Activated effector memory CD4-positive, alpha-beta T cell treated with Interleukin-2 at 50 U/mL for 16 hours (primary cell): ENCODE data around the gene MYZAP.
"Not testable (repeated sequence)": the region's sequence is repeated elsewhere in the genome, so short reads cannot be mapped to it uniquely, and the experiment has no call there.

Experiments used
- DNase-seq: peaks from one replicate; pipeline ENCODE4 v3.0.0-alpha.2; 2020

MYZAP gene

DNA sequence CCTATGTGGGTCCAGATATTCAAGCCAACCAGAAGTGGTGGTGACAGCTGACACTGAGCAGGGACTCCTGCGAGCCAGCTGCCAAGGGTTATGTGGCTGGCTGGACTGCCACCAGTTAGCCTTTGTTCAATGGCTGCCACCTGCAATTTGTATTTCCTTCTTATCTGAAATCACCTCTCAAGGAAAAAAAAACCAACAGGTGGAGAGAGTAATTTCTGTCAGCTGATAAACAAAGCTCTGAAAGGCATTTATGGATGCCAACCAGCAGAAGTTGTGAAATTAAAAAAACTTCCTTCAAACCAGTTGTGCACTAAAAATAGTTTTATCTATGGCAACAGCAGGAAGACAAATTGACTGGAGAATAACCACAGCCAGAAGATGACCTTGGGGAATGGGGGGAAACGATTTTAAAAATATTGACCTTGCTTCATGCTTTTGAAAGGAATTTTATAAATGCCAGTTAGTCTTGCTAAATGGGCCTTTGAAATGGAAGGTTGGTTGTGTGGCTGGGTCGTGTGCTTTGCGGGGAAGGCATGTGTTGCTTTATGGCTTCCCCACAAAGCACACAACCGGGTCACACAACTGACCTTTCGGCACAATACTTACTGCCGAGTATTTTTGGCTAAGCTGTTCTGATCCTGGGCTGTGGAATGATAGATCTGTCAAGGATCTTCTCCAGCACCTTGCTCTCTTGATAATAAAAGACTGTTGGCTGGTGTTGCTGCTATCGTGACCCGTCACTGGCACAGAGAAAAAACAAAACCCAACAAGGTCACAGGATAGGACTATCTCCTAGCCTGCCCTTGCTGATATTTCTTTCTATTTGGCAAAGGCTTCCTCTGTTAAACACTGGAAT, 3.5 kb downstream of the MYZAP start:
- DNase-seq, result no peak

DNA sequence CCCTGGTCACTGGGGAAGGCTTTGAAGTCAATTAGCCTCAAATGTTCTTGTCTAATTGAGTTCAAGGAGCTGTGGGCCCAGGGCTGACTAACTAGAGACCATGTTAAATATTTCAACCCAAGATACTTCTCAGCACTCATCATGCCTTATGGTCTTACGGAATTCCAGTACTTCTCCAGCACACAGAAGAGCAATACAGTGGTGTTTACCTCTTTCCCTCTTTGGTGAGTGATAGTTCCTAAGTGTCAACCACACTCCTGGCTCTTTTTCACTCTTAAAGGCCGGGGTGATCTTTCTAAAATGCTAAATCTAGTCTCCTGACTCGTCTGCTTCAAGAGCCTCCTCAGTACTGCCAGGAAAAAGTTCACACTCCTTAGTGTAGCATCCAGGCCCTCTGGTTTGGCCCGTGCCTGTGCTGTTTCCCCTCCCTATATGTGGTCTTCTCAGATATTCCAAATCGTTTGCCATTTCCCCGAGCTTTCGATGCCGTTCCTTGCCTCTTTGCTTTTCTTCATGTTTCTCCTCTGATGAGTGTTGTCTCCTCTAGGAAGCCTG, 4.7 kb downstream of the MYZAP start:
- no peak for DNase-seq

DNA sequence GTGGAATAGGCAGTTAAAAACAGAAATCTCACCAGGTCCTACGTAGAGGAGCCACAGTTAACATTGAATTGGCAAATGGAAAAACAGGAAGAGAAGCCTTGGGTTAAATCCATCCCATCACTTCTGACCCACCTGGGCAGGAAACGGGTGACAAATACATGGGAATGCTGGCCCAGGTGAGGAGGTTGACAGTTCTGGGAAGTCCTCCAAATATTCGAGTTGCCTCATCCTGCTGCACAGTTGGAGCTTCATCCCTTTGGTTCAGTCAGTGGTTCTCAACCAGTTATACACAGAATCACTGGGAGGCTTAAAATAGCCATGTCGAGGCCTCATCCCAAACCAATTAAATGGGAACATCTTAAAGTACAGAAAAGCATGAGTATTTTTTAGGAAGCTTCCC, 5.3 kb downstream of the MYZAP start:
- DNase-seq, result no peak

DNA sequence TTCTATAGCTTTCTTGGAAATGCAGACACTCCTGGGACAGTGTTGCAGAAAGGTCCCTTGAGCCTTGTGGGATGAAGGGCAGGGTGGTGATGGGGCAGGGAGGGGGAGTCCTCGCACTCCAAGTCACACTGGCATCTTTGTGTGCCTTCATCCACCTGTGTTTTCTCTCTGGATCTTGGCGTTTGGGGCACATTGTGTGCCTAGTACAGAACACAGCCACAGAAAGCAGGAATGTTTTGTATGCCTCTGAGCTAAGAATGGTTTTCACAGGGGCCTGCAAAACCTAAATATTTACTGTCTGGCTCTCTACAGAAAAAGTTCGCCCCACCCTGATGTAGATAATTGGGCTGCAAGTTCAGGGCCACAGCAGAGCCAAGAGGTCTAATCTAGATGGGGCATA, 5.7 kb downstream of the MYZAP start:
- DNase-seq, result no peak

DNA sequence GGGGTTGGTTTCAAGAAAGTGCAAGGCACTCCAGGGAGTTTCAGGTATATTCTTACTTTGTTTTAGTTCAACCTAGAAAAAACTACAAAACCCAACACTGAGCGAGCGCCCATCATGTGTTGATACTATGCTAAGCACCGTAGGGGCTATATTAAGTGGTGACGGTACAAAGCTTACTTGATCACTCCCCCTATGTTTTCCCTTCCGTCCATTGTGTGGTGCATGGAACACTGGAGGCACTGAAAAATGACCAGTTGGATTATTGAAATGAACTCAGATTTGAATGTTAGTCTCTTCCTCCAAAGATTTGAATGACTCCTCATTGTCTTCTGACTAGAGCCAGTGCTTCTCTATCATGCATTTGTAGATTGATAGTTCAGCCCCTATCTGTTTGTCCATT, 6.6 kb downstream of the MYZAP start:
- DNase-seq, result no peak

DNA sequence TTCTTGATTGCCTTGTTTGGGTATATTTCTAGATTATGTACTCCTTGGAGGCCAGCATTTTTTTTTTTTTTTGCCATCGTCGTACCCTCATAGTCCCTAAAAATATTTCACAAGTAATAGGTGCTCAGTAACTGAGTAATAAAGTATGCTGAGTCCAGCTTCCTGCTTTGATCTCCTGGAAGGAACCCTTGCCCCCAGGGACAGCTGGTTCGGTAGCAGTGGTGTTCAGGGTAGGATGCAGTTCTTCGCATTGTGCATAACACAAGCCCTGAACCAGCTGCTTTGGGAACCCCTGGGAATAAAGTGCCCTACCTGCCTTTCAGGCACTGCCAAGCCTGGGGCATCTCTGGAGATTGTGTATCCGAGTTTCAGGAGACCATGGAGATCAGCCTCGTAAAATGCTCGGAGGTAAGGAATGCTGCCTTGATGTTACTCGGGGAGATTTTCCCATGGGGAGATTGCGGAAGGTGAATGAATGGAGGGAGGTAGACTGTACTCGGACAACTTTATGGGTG, 7.6 kb downstream of the MYZAP start:
- no peak for DNase-seq

DNA sequence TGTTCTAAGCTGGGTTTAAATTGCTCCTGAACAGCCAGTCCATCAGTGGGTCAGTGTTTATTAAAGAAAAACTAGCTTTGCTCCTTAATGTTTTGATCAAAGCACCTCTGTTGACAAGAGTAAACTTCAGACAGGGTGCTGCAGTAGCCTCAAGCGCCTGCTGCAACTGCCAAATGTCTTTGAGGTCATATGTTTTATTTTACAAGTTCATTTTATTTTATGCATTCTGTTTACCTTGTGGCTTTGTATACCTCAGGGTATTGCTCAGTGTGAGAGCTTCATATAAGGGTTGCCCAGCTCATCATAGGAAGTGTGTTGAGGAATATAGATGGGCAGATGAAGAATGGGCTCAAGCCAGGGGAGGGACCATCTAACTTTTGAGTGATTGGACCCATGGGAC, 8.5 kb downstream of the MYZAP start:
- DNase-seq, result no peak

DNA sequence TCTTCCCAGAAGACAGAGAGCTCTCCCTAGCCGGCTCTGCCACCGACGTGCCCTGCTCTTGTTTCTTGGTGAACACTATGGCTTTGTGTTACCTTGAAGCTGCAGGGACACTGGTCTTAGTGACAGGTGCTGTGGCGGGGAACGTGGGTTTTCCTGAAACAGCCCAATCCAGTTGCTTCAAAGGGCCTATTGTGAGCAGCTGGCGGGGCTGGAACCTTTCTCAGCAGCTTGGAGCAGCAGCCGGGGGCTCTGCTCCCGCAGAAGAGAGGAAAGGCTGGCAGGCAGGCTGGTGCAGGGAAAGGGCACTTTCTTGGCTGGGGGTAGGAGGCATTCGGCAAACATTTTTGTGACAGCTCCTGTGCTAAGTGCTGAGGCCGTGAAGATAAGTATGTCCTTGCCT, 12.8 kb downstream of the MYZAP start:
- no peak for DNase-seq

DNA sequence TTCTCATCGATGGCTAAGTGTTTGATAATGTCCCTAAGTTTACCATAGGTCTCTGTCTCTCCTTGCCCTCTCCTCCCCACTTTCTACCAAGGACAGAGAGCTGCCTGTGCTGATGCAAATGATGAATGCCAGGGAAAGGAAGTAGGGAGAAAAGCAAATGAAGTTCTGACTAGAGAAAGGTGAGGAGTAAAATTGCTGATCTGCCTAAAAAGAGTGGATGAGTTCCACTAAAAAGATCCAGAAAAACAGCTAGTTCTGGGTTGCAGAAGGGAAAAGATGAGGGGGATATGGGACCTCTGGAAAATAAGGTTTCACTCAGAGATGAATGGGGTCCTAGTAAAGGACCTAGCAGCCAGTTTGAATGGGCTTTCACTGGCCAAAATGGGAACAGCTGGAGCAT, 13.8 kb downstream of the MYZAP start:
- no peak for DNase-seq

DNA sequence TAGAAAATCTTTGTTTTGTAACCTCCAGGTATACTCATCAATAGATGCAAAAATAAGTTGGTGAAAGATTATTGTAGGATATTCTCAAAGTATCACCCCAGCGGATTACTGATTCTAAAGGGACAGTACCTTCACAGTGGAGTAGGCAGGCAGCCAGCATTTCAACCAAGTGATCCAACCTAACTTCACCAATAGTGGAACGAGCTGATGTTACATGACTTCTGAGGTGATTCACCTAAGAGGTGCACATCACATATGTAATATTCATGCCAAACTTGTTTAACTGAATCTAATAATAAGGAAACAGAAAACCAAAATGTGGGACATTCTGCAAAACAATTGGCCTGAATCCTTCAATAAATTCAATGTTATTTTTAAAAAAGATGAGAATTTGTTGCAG, 14.3 kb downstream of the MYZAP start:
- no peak for DNase-seq

DNA sequence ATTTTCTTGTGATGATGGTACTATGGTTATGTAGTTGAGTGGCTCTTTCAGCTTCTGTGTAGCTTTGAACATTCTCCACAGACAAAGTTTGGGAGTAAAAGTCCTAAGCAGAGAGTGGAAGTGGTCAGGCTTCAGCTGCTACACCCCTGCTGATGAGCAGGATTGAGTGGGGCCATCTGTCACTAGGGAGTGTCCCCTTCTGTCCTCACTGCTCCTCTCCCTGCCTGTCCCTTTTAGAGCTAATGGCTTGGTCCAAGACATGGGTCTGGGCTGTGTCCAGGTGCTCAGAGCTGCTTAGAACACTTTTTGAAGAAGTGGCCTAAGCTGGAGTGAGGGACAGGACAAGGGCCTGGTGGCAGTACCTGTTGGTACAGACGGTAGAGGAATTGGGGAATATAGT, 15.1 kb downstream of the MYZAP start:
- DNase-seq, result no peak

DNA sequence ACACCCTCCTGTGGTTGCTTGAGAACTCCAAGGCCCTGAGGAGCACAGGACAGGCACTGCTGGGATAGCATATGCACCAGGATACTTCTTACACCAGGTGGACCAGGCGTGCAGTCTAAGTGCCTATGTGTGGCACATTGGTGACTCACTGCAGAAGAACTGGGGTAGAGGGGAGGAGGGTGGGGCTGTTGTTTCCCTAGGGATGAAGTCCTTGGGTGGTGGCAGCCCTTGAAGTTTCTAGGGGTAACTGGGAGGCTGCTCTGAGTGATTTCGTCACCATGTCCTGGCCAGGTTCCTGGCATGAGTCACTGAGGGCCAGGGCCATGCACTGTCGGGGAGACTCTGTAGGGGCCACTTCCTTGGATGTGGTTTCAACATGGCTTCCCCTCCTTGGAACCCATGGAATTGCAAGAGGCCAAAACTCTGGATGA, 15.9 kb downstream of the MYZAP start:
- DNase-seq, result no peak

DNA sequence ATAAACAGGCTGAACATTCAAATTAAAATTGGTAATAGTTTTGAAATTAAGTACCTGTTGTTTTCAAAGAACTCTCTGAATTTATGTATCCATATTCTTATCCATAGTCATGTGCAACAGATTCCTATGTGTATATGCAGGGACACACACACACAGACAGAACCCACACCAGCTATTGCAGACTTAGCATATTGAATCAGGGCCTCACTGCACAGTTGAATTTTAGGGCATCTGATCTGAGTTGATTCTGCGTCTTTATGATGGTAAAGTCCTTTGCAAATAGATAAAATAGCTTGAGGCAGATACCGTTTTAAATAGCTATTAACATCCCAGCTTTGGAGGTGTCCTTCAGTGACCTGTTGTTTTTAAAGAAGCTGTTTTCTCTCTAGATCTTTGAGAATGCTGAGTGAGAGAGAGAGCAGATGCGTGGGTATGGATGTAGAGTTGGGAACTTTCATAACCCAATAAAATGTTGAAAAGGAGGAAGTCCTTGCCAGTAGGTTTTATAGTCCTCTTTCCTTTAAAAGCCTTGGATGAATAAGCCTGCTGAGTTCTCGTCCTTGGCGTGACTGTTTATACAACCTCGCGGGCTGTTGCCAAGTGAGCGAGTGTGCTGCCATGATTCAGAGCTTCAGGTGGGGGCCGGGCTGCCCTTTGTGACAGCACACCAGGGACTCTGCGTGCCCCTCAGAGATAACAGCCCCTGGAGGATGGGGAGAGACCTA, 18.3 kb downstream of the MYZAP start:
- no peak for DNase-seq

DNA sequence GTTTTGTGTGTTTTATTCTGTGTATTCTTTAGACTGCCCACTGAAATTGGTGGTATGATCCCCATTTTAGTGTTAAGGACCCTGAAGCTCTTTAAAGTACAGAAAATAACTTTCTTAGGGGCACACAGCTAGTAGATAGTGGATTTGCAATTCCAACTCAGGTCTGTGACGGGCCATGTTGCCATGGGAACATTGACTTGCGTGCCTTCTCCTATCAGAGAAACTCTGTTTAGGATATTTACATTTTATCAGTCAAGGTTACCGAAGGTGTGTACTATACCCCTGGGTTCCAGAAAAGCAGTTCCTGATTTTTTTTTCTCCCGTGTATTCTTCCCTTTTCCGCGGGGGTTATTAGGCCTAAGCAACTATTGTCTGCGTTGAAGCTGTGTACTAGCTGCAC, 19.4 kb downstream of the MYZAP start:
- no peak for DNase-seq

DNA sequence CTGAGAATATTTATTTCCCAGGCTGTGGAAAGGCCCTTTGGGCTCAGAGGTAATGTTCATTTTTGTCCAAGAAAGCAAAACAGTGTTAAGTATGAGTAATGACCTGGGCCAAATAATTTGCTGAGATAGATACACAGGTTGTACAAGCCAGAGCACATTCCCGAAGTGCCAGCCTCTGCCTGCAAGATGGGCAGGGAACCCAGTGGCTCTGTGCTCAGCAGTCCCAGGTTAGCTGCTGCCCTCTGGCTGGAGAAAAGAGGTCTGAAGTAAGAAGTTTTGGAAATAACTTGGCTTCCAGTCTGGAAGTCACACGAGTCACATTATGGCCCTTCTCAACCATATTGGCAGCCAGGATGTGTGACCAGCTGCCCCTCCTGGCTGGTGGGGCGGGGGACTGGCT, 20.2 kb downstream of the MYZAP start:
- no peak for DNase-seq

DNA sequence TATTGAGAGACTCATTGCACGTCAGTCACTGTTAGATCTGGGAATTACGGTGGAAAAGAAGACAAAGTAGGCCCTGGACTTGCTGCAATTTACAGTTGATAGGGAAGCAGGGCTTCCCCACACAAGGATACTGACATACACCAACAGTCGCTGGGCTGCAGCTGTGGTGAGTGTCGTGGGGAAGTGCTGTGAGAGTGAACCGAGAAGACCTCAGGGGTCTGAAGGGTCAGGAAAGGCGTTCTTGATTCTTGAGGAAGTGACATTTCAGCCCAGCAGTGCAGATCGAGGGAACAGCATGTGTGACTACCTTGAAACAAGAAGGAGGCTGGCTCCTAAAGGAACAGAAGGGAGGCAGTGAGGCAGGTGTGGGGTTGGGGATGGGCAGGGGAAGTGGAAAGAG, 22.5 kb downstream of the MYZAP start:
- no peak for DNase-seq

DNA sequence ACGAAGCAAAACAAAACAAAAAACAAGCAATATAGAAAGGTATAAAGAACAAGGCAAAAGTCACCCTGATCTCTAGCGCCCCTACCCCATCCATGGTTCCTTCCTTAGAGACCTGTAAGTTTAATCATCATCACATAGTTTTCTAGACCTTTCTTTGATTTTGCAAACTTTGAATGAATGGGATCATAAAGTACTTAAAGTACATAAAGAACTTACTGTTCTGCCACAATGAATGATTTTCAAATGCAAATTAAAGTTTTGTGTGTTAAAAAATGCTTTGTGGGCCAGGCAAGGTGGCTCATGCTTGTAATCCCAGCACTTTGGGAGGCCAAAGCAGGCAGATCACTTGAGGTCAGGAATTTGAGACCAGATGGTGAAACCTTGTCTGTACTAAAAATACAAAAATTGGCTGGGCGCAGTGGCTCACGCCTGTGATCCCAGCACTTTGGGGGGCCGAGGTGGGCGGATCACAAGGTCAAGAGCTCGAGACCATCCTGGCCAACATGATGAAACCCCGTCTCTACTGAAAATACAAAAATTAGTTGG, 24.3 kb downstream of the MYZAP start:
- DNase-seq, result not testable (repeated sequence)

DNA sequence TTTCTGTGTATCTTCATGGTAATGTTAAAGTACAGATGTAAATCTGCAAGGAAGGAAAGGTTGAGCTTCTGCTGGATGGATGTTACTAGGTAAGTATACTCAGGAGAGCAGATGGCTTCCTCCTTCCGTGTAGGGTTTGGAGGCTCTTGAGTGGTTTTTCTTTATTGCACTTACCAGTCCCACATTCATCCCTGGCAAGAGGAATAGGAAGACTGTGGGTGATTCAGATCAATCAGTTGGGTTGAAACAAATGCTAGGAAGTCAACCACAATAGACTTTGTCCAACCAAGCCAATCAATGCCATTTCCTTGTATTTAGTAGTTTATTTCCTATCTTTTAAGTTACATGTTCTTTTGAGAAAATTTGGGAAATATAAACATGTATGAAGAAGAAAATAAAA, 26.6 kb downstream of the MYZAP start:
- DNase-seq, result no peak

DNA sequence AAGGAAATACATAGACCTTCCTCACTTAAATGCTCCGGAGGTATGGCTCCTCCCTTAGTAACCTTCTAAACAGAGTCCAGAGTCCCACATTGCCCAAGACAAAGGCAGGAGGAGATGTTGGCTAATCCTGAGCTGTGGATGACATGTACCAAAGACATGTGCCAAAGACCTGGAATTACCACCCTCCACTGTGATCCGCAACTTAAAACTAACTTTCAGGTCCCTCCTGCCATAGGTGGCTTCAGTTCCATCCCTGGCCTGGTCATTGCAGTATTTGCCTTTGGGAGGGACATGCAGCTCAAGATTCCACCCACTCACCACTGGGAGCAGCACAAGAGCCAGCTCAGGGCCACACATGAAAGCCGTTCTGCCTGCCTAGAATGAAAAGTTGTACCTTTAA, 28.0 kb downstream of the MYZAP start:
- DNase-seq, result no peak

DNA sequence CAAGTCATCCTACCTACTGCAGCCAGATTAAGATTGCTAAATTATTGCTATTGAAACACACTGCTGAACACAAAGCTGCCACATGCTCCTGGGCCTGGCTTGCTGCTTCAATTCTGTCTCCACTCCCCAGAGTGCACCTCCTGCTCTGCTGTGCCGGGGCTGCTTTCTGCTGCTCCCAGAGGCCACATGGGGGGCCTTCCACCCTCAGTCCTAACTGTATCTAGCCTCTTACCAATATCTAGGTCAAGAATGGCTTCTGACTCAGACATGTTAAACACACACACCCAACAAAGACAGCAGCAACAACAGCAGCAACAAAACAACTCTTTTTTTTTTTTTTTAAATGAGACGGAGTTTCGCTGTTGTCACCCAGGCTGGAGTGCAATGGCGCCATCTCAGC, 33.0 kb downstream of the MYZAP start:
- DNase-seq, result no peak

DNA sequence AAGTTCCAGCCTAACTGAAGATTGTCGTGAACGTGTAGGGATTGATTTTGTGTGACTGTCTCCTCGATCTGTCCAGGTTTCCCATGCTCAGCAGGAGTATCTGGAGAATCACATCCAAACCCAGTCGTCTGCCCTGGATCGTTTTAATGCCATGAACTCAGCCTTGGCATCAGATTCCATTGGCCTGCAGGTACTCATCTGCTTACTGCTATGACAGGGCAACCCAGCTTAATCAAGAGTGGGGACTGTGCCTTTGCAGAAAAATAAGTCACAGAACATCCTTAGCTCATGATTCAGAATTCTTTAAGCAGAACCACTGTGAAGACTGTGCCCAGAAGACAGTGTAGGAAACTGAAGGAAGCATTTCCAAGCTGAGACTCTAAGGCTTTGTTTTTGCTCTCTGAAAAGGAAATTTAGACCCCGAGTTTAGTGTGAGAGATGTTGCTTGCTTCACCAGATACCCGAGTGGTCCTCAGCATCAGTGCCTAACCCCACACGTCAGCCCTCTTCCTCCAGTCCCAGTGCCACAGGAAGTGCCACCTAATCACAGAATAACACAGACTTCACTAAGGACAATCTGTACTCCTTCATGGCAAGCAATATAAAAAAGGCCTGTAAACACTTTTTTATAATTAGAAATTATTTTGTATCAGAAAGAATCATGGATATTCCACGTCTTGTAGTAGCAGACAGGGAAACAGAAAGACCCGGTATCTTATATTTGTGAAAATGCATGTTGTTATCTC, 34.2 kb downstream of the MYZAP start:
- no peak for DNase-seq

DNA sequence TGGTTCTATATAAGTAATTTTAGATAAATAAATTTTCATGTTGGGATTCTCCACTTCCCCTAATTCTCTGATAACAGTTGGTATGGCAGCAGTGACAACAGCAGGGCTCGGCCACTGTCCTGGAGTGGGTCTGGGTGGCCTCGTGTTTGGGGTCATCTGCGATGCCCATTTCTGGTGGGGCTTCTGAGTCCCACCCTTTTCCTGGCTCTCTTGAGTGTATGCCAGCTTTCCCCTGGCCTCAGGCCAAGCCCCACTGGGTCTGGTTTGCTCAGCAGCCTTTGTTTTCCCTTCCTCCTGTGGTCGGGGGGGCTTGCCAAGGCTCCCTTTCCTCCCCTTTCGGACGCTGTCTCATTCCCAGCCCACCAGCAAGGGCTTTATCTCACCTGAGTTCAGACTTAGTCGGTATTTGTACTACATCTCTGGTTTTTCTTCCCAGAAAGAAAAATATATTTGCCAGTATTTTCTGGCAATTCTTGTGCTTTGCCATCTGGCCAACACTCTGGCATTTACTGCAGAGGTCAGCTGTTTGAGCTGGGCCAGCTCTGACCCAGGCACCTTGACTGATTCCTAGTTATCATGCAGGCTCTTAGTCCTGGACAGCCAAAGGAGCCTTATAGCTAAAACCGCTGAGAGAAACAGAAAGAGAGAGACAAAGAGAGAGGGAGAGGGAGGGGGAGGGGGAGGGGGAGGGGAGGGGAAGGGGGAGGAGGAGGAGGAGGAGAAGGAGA, 35.2 kb downstream of the MYZAP start:
- no peak for DNase-seq
